NB4 (cell line): ENCODE measurements around the gene TRIM16.
A peak's percentile ranks its signal among the peaks of the same experiment; 100 is the strongest.
"Not testable (repeated sequence)": the region's sequence is repeated elsewhere in the genome, so short reads cannot be mapped to it uniquely, and the experiment has no call there.

Experiments
- DNase-seq: peaks from one replicate; pipeline ENCODE4 v3.0.0; 2010; ENCODE audit warnings: low read depth
- H3K4me3 ChIP-seq: one replicate; pipeline ENCODE4 v1.5.1; 2011; ENCODE audit warnings: mild to moderate bottlenecking, low read depth, low read length, moderate library complexity
- MYC ChIP-seq: IDR thresholded peaks from 2 replicates; pipeline ENCODE4 v1.6.1; 2011; ENCODE audit warnings: low read depth, low read length
- POLR2A ChIP-seq: IDR thresholded peaks from 2 replicates; pipeline ENCODE4 v1.6.1; 2011; ENCODE audit warnings: mild to moderate bottlenecking; ENCODE audit not compliant: insufficient read length; ENCODE audit errors: extremely low read depth
- TF ChIP-seq, protein P1 (sequence below): IDR thresholded peaks from one replicate; pipeline ENCODE4 v1.5.1; 2012; ENCODE audit warnings: low read depth, low read length
- TF ChIP-seq, protein P2 (sequence below): IDR thresholded peaks from 2 replicates; pipeline ENCODE4 v1.6.1; 2011; ENCODE audit warnings: low read depth, low read length

TRIM16 gene

DNA sequence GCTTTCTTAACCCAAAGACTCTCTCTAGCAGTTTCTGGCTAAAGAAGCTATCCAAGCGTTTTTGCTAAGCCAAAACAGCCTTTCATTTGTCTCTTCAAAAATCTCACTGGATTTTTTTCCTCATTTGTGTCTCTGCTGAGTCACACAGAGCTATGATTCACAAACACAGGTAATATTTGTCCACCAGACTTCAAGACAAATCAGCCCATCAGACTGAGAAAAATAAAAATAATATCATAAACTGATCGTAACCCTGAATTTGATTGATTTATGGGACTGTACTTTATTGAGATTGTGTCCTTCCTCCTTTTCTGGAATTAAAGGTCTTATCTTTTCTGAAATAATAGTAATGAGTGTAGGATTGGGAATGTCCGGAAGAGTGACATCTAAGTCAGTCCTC, 25.8 kb downstream of the TRIM16 start:
- TF ChIP-seq, protein P1, sequence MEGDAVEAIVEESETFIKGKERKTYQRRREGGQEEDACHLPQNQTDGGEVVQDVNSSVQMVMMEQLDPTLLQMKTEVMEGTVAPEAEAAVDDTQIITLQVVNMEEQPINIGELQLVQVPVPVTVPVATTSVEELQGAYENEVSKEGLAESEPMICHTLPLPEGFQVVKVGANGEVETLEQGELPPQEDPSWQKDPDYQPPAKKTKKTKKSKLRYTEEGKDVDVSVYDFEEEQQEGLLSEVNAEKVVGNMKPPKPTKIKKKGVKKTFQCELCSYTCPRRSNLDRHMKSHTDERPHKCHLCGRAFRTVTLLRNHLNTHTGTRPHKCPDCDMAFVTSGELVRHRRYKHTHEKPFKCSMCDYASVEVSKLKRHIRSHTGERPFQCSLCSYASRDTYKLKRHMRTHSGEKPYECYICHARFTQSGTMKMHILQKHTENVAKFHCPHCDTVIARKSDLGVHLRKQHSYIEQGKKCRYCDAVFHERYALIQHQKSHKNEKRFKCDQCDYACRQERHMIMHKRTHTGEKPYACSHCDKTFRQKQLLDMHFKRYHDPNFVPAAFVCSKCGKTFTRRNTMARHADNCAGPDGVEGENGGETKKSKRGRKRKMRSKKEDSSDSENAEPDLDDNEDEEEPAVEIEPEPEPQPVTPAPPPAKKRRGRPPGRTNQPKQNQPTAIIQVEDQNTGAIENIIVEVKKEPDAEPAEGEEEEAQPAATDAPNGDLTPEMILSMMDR: no peak
- TF ChIP-seq MYC: no peak
- TF ChIP-seq, protein P2, sequence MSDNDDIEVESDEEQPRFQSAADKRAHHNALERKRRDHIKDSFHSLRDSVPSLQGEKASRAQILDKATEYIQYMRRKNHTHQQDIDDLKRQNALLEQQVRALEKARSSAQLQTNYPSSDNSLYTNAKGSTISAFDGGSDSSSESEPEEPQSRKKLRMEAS: no peak
- no peak for TF ChIP-seq POLR2A
- no peak for DNase-seq
- no peak overlapping the region for H3K4me3 ChIP-seq

DNA sequence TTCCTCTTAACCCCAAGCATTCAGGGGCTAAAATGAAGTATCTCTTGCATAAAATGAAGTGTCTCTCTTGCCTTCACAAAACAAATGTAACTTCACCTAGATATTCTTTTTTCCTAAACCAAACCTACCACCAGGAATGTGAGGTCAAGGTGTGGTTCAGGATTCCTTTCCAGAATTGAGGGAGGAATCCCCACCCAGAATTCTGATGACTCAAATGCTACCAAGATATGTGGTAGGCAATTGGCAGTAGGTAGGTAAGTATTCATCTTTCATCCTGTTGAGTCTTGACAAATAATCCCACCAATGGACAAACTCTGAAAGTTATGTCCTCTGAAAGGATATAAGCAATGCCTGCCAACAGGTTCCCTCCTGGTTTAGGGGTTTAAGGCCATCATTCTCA, 26.2 kb downstream of the TRIM16 start:
- DNase-seq: no peak
- TF ChIP-seq, protein P2: no peak
- TF ChIP-seq MYC (no peak), POLR2A (no peak)
- TF ChIP-seq, protein P1: no peak
- no peak overlapping the region for H3K4me3 ChIP-seq

DNA sequence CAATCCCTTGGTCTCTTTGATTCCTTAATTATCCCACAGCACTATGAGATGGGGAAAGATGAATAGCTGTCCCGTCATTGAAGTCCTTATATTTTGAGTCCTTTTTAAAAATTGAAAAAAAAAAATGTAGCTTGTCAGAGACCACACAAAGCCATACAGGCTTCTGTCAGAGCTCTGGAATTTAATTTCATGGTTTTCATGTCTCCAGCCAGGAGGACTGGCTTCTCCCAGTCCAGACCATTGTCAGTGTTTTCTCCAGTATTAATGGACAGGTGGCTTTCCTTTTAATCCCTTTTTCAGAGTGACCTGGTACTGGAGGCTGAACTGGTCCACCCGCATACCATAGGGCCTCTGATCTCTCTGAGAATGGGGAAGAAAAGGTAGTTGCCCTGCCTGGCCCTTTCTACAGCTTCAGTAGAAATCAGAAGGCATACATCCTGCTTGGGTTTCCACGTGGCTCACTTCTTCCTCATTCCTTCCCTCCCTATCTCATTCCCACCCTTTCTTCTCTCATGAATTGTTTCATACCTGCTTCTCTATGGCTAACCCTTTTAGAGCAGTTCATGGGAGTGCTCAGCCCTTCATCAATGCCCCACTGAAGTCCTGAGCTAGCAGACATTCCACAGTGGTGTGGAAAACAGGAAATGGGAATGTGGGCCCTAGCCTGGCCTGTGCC, 29.1 kb downstream of the TRIM16 start:
- TF ChIP-seq POLR2A: no peak
- TF ChIP-seq, protein P2: 0 out of 2 replicates have a peak, but pooled peaks have one; percentile 7
- DNase-seq: no peak
- no peak overlapping the region for H3K4me3 ChIP-seq

DNA sequence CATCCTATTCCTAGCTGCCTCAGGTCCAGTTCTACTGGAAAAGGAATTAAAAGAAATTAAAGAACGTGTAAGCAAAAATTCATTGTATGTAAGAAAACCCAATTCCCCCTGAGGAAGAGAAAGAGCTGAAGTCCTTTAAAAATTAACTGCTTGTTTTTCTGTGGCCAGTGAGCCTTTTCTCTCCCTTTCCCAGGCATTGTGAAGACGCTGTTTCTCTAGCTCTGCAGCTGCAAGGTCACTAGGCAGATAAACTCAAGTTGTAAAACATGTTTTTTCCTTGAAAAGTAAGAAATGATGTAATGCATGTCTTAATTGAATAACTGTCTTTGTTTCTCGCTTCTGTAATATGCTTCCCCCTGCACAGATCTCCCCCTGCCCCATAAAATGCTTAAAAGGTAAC, 29.7 kb downstream of the TRIM16 start:
- H3K4me3 ChIP-seq, DNase-seq: not testable (repeated sequence)

DNA sequence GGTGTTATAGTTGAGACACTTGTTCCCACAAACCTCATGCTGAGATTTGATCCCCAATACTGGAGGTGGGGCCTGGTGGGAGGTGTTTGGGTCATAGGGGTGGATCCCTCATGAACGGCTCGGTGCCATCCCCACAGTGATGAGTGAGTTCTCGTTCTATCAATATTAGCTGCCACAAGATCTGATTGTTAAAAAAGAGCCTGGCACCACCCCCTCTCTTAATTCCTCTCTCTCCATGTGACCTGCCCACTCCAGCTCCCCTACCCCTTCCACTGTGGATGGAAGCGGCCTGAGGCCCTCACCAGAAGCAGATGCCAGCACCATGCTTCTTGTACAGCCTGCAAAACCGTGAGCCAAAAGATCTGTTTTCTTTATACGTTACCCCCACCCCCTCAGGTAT, 31.2 kb downstream of the TRIM16 start:
- no peak for DNase-seq
- TF ChIP-seq, protein P2: no peak
- TF ChIP-seq MYC (no peak), POLR2A (no peak)
- TF ChIP-seq, protein P1: no peak

DNA sequence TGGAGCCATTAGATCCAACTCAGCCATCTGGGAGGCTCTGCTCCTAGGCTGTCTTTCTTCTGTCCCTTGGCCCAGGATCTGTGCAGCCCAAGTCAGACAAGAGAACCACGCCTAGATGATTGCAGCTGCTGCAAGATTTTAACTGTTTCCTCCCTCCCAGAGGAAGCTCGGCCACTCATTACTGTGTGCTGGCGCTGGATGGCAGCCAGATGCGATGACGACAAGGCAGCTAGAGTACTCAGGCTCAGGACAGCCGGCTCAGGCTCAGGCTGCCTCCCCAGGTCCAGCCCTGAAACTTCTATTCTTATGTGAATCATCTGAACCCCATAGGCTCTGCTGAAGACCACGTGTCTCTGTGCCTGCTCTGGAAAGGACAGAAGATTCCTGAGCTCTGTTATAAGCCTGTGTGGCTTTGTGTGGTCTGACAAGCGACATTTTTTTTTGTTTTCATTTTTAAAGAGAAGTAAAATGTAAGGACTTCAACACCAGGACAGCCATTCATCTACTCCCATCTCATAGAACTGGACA, 32.5 kb downstream of the TRIM16 start:
- DNase-seq: peak; percentile 98
- peak overlapping the region; percentile 59 for H3K4me3 ChIP-seq
- TF ChIP-seq MYC (peak; percentile 80), POLR2A (peak; percentile 25)
- TF ChIP-seq, protein P1: peak; percentile 8
- TF ChIP-seq, protein P2: peak; percentile 99

More for the DNA sequence above, 31.2 kb downstream of the TRIM16 start:
- no peak overlapping the region for H3K4me3 ChIP-seq
